ENCODE results near the gene CCT2. TPM values are rescaled to one million over a fixed set of nuclear protein-coding genes. Genes with fewer than 3 reads are reported as not detected.

The CCT2 gene
- total and polyA plus RNA-seq, 2 of the 13 experiments (the other 11 are each of a cell fraction or from before 2014, with no cell fraction given) = 209 to 388 TPM

DNA sequence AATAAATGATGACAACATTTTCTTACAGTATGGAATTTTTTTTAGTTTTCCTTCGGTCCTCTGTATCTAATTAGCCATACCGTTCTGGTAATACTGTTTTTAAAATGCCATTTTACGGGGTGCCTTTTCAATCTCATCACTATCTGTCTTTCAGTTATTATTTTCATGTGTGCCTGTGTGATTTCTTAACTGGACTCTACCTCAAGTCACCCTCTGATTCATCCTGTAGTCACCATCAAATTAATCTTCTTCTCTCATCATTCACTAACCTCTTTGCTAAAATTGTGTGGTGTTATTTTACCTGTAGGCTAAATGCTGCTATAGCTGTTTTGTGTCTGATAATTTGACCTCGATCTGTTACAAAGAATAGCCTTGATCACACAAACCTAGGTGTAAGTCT lies 16.0 kb upstream of the CCT2 start:
- H3K4me1 ChIP-seq (ENCODE audit: insufficient read depth, low read length) = no peaks in the 10 kb centered on the region
- no peak overlapping the region for H3K4me3 ChIP-seq (replicated peaks in 1 of 3; ENCODE audit: insufficient read depth in 1 of 3, low read depth in 2 of 3, low read length in 3 of 3)
- H3K4me2 ChIP-seq (ENCODE audit: low read depth, low read length) = no peak overlapping the region
- H2AFZ ChIP-seq (ENCODE audit: low read length) = no peak overlapping the region
- FAIRE-seq (no peak), DNase-seq (ENCODE audit: low spot score) (no peak), ATAC-seq (no peak)
- no peak for TF ChIP-seq ZNF510 (CRISPR knock-in tag; IDR thresholded peaks at IDR 0.05; ENCODE audit: low read depth)
- TF ChIP-seq NR2F1 (CRISPR knock-in tag; IDR thresholded peaks at IDR 0.05) = no peak
- TF ChIP-seq MEIS1 (CRISPR knock-in tag; IDR thresholded peaks at IDR 0.05; ENCODE audit: borderline replicate concordance) = no peak
- no peak for TF ChIP-seq RXRA (CRISPR knock-in tag; IDR thresholded peaks at IDR 0.05)
- TF ChIP-seq ATF7 (IDR thresholded peaks at IDR 0.05) = no peak
- TF ChIP-seq ATF7 (CRISPR knock-in tag; IDR thresholded peaks at IDR 0.05) = no peak
- no peak for TF ChIP-seq SIX1 (CRISPR knock-in tag; IDR thresholded peaks at IDR 0.05; ENCODE audit: borderline replicate concordance)
- TF ChIP-seq THYN1 (CRISPR knock-in tag; IDR thresholded peaks at IDR 0.05; ENCODE audit: borderline replicate concordance, low read depth) = no peak
- TF ChIP-seq ZNF124 (CRISPR knock-in tag; IDR thresholded peaks at IDR 0.05) = no peak
- TF ChIP-seq ZSCAN30 (CRISPR knock-in tag; IDR thresholded peaks at IDR 0.05) = no peak
- no peak for TF ChIP-seq ZNF660 (CRISPR knock-in tag; IDR thresholded peaks at IDR 0.05; ENCODE audit: borderline replicate concordance, low read depth)
- no peak for TF ChIP-seq ERF (CRISPR knock-in tag; IDR thresholded peaks at IDR 0.05)
- TF ChIP-seq BCL6 (CRISPR knock-in tag; IDR thresholded peaks at IDR 0.05) = no peak
- TF ChIP-seq, protein P1, sequence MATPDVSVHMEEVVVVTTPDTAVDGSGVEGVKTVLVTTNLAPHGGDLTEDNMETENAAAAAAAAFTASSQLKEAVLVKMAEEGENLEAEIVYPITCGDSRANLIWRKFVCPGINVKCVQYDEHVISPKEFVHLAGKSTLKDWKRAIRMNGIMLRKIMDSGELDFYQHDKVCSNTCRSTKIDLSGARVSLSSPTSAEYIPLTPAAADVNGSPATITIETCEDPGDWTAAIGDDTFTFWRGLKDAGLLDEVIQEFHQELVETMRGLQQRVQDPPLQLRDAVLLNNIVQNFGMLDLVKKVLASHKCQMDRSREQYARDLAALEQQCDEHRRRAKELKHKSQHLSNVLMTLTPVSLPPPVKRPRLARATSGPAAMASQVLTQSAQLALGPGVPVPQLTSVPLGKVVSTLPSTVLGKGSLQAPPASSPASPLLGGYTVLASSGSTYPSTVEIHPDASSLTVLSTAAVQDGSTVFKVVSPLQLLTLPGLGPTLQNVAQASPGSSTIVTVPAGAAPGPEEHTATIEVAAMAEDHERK (CRISPR knock-in tag; IDR thresholded peaks at IDR 0.05; ENCODE audit: low read depth) = no peak
- no peak for TF ChIP-seq ZNF564 (CRISPR knock-in tag; IDR thresholded peaks at IDR 0.05)
- TF ChIP-seq, protein P2, sequence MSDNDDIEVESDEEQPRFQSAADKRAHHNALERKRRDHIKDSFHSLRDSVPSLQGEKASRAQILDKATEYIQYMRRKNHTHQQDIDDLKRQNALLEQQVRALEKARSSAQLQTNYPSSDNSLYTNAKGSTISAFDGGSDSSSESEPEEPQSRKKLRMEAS (IDR thresholded peaks at IDR 0.05) = no peak
- ChIA-PET CTCF (ENCODE audit: low intra/inter-chr PET ratio, low total read pairs) (interaction anchor here (2.1 to 2.7 kb wide), 2 partner anchors 181 to 212 kb away, joined by 17 to 27 read pairs; no protein-coding TSS in a partner anchor), POLR2A (no interaction called here)
- no peaks in the 10 kb centered on the region for H3K27me3 ChIP-seq (ENCODE audit: control insufficient read depth in 1 of 2, insufficient read depth in 2 of 2, low read length in 2 of 2)
- intact Hi-C loops (cut with micrococcal nuclease; ENCODE audit: unreplicated experiment) (no loop called here), in situ Hi-C loops (cut with HindIII; ENCODE audit: extremely low pct_ligation_motif_present, low pct_unique_long_range_greater_than_20kb) (no loop called here)
- no peaks in the 10 kb centered on the region for H3K9me3 ChIP-seq (ENCODE audit: low read length)
- no TSS peak for BruUV-seq (replicated peaks)
- H4K20me1 ChIP-seq (ENCODE audit: insufficient read depth, low read length) = no peaks in the 10 kb centered on the region
- H3K9ac ChIP-seq (ENCODE audit: insufficient read depth, low read depth, low read length) = no peak overlapping the region
- 86% methylated on average over 4 of the region's 4 CpGs for WGBS (ENCODE audit: low lambda C conversion rate)
- H3K27ac ChIP-seq (ENCODE audit: extremely low read length, insufficient read depth, low read length) = no peak overlapping the region
- H3K36me3 ChIP-seq (replicated peaks in 1 of 2; ENCODE audit: control insufficient read depth in 1 of 2, insufficient read depth in 2 of 2, low read length in 2 of 2) = peaks cover 11 to 49% of the 10 kb centered on the region in 2 experiments
- no peaks in the 10 kb centered on the region for H3K79me2 ChIP-seq (ENCODE audit: insufficient read depth, low read length)
